ENCODE measurements around the gene ASB2. TPM values are rescaled to one million over a fixed set of nuclear protein-coding genes. Genes with fewer than 3 reads are reported as not detected.

ASB2 gene
- total RNA-seq, 1 experiment from 2014 or later = not detected

DNA sequence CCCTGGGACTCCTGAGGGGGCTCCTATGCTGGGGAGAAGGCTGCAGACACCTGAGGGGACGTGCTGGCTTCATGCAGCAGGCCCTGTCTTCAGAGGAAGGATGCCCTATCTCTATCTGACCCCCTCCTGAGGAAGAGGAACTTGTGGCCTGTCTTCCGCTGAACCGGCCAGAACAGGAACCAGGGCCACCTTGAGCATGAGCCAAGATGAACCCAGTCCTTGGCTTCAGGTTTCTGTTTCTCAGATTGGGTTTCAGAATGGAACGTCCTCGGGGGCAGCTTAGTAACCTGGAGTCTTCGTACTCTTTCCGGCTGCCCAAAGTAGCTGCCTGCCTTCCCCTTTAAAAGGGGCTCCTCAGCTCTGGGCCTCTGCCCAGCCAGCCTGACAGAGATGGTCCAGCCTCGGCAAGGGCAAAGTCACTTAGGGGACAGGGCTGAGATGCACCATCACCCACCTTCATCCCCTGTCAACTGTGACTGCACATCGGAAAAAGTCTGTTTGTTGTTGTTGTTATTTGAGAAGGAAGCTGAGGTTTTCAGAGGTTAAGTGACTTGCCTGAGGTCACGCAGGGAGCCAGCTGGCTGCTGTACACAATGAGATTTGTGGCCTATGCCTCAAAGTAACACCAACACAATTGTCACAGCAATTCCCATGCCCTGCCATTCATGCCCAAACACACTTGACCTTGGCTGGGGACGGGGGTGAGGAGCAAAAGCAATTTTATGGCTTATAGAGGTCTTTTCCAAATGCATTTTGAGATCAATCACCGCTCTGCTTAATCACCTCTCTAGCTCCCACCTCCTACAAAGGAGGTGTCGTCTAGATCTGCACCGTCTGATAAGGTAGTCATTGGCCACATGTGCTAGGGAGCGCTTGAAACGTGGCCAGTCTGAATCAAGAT lies 13.4 kb downstream of the ASB2 start:
- peak; percentile 61 for DNase-seq (ENCODE audit: low spot score)

DNA sequence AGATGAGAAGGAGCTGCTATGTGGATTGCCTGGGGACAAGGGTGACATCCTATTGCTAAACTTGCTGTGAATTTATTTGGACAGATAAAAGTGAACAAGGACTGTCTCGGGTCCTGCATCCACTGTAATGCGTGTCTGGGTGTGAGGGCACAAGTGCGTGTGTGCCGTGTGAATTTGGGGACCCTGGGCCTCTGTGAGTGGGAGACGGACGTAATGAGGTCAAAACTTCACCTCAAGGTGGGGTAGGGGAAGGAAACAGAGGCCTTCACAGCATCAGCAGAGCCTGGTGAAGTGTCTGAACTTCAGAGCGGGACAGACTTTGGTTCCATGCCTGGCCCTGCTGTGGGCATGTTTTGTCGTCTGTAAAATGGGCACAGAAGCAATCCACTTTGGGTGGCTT lies 14.8 kb downstream of the ASB2 start:
- no peak for DNase-seq (ENCODE audit: low spot score)

DNA sequence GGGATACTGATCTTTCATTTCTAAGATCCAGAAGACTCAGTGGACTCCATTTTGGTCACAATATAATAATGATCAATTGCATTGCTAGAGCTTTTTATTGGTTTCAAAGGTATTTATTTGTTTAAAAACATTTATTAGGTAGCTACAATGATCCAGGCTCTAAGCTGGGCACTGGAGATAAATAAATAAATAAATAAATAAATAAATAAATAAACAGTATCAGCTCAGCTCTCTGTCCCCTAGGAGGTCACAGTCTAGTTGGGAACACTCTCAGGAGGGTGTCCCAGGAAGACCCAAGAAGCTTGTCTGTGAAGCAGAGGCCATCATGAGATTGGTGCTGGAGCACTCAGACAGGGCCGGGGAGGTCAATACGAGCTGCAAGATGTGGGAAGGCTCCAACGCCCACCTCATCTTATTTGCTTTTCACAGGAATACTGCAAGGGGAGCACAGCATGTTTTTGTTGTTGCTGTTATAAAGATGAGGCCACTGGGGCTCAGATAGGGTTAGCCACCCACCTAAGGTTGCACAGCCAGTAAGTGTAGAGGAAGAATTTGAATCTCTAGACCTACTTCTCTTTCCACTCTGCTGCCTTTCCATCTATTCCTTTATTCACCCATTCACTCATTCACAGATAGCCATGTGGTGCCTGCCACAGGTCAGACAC lies 15.5 kb downstream of the ASB2 start:
- no peak for DNase-seq (ENCODE audit: low spot score)

DNA sequence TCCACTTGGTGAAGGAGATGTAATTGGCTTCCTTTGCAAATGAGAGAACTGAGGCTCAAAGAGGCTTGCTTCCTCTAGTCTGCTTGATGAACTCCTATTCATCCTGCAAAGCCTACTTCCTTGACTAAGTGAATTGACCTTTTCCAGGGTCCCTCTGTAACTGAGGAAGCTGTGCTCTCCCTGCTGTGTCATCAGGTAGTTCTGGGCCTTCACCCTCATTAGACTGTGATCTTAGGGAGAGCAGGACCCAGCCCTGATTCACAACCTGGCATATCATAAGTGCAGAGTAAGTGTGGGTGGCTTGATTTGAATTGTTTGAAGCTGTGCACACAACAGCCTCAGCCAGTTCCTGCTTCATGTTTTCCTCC lies 16.3 kb downstream of the ASB2 start:
- no peak for DNase-seq (ENCODE audit: low spot score)

DNA sequence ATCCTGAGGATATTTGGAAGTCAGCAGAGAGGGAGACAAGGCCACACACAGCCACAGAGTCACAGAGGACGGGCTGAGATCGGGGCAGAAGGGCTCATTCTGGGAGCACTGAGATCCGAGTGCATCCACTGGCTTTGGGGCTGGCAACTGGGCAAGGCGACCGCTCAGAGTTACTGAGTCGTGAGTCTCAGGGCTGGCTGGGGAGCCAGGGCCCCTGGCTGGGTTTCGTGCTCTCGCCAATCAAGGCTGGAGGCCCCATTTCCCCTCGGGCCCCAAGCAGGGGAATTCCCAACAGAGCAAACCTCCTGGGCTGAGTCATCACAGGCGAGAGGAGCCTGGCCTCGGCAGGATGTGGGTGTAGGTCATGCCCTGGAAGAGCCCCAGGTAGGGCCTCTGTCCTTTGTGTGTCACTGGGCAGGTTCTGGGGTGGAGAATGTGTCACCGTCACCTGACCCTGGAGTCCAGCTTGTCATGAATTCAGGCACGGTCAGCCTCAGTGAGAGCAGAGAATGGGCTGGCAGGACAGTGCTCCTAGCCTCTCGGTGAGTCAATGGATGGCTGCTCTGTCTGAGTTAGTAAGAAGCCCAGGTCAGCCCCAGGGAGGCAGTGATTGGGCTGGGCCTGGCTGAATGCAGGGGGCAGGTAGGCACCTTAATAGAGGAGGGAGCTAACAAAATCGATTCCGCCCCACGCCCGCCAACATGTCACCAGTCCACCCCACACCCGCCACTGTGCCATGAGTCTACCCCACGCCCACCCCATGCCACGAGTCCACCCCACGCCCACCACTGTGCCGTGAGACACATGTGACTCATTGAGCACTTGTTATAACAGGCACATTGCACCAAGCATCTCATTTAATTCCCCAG lies 16.9 kb downstream of the ASB2 start:
- DNase-seq (ENCODE audit: low spot score) = peak; percentile 89

DNA sequence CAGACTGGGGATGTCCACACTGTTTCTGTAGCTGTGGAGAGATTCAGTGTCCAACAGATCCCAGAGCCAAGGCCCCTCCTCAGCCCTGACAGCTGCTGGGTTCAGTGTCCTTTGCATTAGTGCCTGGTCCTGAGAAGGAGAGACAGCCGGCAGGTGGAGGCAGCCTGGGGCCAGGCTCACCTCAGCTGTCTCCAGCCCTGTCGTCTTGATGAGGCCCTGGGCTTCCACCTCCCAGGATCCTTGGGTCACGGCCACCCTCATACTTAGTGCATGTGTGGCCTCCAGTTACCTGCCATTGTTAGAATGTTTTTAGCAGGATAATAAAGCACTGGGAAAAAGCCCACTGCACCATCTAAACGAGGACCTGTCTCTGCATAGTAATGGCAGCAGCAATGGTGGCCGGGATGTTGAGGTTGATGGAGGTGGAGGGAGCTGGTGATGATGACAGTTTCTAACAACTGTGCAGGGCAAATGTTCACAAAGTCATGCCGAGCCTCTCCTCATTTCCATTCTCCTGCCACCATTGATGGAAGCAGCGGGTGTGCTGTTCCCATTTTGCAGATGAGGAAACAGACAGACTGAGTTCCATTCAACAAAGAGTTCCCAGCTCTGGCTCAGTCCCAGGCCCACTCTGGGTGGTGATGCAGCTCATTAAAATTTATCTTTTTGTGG lies 17.7 kb downstream of the ASB2 start:
- no peak for DNase-seq (ENCODE audit: low spot score)

DNA sequence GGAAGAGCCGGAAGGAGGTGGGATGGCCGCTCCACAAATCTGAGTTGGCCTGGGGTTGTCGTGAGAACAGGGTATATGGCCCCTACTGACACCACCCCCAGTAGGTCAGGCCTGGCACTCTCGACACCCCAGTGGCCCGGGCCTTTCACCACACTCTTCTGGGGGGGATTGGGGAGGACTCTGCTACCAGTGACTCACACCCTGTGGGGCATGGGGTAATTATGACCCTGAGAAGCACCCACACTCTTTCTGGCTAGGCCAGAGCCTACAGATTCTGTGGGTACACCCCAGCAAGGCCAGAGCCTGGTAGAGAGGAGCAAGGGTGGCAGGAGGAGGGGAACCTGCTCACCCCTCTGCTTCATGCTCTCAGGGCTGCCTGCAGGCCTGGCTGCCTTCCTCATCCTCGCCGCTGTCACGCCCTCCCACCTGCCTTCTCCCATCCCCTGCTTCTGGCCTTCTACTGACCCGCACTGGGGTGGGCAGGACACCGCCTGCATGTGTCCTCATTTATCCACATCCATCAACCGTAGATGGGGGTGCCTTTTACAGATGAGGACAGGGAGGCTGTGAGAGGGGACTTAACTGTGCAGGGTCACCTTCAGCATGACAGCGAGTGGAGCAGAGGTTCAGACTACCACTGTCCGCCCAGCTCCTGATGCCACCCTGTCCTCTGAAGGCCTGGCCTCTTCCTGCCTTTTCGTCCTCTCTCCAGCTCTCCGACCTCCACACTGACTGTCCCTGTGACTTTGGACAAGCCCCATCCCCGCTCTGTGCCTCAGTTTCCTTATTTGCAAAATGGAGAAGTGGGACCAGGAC lies 18.4 kb downstream of the ASB2 start:
- no peak for DNase-seq (ENCODE audit: low spot score)

DNA sequence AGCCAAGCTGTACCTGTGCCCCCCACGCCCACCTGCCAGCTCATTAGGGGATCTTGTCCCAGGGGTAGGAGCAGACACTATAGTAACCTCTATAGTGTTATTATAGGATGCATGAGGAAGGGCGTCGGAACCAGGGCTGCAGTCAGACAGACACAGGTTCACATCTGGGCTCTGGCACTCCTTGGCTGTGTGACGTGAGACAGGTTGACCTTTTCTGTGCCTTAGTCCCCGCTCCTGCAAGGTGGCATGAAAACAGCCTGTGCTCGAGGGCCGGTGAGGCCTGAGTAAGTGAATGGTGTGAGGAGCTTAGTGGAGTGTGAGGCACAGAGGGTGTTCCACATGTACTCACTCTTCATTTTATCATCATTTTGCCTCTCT lies 19.0 kb downstream of the ASB2 start:
- no peak for DNase-seq (ENCODE audit: low spot score)

DNA sequence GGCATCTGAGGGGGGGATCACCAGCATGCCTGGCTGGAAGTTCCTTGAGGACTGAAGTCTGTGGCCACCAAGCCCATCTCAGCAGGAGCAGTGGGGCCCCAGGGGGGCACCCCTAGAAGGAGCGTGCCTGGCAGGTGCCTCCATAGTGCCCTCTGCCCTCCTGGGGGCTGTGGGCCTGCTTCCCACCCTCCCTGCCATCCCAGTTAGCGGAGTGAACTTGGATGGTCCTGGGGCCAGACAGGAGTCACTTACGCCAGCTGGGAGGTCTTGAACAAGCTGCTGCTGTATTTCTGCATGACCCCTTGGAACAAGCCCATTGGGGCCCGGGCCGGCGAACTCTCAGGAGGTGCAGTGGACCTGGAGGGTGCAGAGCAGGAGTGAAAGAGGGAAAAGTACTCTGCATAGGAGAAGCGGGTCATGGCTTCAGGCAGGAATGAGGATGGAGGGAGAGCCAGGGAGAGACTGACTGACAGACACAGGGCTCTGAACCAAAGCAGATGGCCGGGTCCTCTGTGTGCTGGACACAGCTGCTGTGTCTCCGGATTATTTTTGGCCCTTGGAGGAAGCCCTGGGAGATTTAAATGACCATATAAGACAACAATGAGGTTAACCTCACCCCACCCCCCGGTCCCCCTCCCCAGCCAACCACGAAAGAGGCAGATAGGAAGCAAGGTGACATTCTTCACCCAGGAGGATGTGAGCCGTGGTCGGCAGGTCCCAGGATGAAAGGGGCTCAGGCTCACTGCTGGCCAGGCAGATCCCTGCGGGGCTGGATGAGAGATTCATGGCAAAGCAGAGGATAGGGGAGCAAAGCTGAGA lies 19.6 kb downstream of the ASB2 start:
- DNase-seq (ENCODE audit: low spot score) = no peak

DNA sequence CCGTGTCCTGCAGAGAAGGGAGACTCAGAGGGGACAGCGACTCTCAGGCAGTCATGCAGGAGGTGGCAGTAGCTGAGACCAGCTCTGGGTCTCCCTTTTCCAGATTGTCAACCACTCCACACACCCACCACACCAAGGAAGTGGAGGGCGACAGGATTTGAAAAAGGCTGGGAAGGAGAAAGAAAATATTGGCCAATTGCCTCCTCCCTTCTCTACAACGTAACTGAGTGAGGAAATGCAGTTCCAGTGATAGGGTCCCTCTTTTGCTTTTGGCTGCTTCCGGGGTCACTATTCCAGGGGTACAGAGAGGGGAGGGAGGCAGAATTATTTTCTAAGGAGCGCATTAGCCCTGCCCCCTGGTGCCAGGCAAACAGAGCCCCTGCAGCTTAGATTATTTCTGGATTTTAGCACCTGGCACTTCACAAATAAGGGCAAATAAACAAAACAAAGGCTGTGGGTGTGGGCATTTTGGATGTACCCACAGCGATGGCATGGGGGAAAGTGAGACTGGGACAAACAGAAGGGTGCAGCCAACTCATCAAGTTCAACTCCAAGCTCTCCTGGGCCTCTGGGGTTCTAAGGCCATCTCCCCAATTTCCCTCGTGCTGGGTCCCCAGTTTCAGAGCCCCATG lies 20.4 kb downstream of the ASB2 start:
- DNase-seq (ENCODE audit: low spot score) = no peak

DNA sequence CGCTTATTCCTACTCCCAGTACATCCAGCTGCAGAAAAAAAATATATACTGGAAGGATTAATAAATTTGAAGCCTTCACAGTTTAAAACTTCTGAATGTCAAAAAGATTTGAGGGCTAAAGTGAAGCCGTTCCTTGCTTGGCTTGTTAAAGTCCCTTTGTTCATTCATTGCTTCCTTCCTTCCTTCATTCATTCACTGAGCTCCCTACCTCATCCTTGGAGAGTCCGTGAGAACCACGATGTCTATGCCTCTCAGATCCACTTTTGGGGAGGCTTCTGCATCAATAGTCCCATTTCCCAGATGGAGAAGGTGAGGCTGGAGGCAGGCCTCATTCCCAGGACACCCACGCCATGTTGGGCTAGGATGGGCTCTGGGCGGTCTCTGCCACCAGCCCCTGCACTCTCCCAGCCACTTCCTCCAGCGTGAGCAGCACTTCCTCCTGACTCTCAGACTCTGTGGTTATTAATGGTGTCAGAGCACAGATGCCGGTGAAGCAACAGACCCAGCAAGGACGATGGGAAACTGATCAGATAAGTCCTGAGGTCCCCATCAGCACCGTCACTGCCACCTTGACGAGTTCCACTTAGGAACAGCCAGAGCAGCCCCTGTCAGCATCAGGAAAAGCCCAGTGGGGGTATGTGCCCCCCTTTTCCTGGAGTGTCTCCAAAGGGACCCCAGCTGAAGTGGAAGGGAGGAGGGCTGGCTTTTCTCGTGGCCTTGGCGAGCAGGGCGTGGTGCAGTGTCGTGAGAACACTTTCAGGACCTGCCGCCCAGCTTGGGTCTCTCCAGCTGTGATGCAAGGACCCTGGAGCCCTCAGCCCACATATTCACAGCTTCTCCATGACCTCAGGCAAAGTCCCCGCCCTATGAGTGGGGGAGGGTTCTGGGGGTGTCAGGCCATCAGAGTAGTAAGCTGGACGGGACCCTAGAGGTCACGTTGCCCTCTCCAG lies 21.2 kb downstream of the ASB2 start:
- DNase-seq (ENCODE audit: low spot score) = no peak

DNA sequence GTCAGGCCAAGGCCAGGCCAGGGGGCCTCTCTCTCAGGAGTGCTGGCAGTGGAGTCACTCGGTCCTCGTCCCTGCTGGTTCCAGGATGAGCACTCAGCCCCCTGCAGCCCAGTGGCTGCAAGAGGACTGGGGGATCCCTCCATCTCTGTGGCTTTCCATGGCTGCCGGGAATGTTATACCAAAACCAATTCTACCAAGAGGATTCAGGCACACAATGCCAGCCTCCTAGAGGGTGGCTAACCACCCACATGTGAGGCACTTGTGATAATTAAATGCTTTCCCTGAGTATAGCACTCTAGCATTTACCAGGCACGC lies 21.9 kb downstream of the ASB2 start:
- DNase-seq (ENCODE audit: low spot score) = no peak

DNA sequence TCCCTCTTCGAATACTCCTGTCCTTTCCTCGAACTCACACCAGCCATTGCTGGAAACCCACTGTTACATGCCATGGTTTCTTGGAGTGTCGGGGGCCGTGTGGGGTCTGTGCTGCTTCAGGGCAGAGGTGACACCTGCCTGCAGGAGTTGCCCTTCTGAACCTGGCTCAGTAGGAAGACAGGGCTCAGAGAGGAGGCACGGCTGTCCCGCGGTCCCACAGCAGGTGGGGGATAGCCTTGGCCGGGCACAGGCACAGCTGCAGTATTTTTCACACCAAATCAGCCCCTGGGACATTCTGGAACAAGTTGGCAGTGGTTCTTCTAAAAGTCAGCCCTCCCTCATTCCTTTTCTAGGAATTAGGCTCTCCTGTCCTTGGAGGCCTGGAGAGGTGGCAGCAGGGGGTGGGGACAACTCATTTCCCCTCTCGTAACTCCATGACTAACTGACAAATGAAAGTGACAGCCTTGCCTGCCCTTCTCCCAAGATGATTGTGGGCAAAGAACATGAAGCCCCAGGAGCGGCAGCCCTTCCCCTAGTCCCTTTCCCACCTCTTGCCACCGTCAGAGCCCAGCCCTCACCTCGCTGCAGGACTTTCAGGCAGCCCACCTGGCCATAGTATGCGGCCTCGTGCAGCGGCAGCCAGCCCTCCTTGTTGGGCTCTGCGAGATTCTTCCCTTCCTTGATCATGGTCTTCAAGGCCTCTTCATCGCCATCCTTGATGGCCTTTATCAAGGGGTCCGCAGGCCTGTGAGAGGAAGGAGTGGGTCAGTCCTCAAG lies 22.4 kb downstream of the ASB2 start:
- no peak for DNase-seq (ENCODE audit: low spot score)

DNA sequence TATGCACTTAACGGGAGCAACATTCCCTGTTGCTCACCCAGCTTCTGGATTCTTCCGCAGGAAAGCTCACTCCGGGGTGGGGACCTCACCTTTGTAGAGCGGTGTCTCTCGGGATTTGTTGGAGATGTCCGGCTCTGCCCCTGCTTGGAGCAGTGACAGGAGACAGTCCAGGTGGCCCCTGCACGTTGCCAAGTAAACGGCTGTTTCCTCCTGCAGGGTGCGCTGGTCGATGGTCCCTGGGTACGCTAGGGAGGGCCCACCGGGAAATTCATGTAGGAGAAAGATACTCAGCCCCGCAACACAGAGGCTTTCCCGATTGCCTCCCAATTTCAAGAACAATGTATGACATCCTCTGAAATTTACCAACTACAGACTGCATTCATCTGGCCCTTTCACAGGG lies 23.1 kb downstream of the ASB2 start:
- no peak for DNase-seq (ENCODE audit: low spot score)

DNA sequence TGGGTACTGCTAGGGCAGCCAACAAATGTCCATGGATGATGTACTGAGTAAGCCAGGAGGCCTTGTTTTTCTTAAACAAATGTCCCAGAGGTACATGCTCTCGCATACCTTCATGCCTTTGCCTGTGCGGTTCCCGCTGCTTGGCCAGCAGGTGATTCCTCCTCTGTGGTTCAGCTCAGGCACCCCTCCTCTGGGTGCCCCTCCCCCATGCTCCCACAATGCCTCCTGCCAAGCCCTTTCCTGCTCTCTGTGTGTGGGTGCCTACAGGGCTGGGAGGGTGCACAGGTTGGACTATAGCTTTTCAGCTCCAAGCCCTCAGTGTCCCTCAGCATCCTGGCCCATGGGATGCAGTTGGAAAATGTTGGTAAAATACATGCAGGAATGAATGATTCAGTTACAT lies 23.5 kb downstream of the ASB2 start:
- no peak for DNase-seq (ENCODE audit: low spot score)

DNA sequence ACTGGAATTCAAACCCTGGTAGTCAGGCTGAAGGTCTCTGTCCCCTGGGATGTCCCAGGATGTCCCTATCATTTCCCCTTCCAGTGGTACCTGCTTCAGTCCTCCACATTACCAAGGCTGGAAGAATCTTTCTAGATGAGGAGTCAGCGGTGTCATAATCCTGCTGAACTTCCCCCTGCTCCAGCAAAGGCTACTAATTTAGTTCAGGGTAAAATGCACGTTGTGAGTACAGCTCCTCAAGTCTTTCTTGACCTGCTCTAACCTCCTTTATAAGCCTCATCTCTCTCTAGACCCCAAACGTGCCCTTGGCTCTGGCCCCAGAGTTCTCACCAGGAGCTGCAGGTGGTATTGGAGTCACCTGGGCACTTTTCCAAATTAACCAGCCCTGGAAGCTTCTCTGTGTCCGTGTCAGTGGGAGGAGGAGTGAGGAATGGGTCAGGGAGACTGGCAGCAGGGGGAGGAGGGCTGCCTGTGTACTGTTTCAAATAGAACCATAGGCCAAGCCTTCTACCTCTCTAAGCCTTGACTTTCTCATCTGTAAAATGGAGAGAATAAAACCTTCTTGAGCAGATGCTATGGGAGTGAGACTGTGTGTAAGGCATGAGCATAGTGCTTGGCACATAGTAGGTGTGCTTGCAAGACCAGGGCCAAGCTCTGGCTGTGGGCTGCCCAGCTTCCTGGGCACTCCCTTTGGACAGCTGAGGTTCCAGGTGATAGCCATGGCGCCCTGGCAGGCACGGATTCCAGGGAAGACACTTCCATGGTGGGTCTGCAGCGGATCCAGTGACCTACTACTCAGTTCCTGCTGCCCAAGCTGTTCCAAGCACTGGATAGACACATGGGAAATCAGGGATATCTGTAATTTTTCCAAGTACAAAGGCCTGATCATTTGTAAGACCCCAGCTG lies 24.5 kb downstream of the ASB2 start:
- no peak for DNase-seq (ENCODE audit: low spot score)
